ENCODE measurements around the gene ATP8A2. TPM values are rescaled to one million over a fixed set of nuclear protein-coding genes. Genes with fewer than 3 reads are reported as not detected.

Gene ATP8A2
- total and polyA plus RNA-seq, 12 donors = under 0.01 to 0.18 (median 0.10) TPM; not detected in 3

- Histone ChIP-seq H3K9me3 (no peaks in the 10 kb centered on the region), H3K4me1 (peaks cover 0 to 47% (median 23%) of the 10 kb centered on the region in 9 donors), H3K27me3 (peaks cover 0 to 45% (median 14%) of the 10 kb centered on the region in 7 donors), H3K4me3 (no peak overlapping the region), H3K36me3 (no peaks in the 10 kb centered on the region), H3K27ac (peak overlapping the region in 6 of 10 donors; percentile 1 to 46 (median 20))
- intact Hi-C loops (cut with DNase I) = no loop called here
- 41 to 51% methylated on average over 13 of the region's 13 CpGs for WGBS, 2 donors
- TF ChIP-seq CTCF (IDR thresholded peaks at IDR 0.05) = no peak
- DNase-seq = peak; percentile 77 to 81
- peak; percentile 66 to 97 (median 93) for ATAC-seq
These were observed 650.9 kb downstream of the ATP8A2 start for GRCh38 chr13:26022538-26023292.

- Histone ChIP-seq H3K4me3 (no peak overlapping the region), H3K9me3 (no peaks in the 10 kb centered on the region), H3K27me3 (peaks cover 0 to 34% (median 8%) of the 10 kb centered on the region in 7 donors), H3K4me1 (peaks cover 0 to 41% (median 20%) of the 10 kb centered on the region in 9 donors), H3K36me3 (no peaks in the 10 kb centered on the region), H3K27ac (peak overlapping the region in 1 of 10 donors; percentile 9)
- 36 to 51% methylated on average over 9 of the region's 9 CpGs for WGBS, 2 donors
- DNase-seq = no peak
- TF ChIP-seq CTCF (IDR thresholded peaks at IDR 0.05) = no peak
- ATAC-seq = no peak
- intact Hi-C loops (cut with DNase I) = no loop called here
These were observed 652.8 kb downstream of the ATP8A2 start for GRCh38 chr13:26024558-26024957.

- Histone ChIP-seq H3K27ac (no peak overlapping the region), H3K4me1 (peaks cover 0 to 41% (median 20%) of the 10 kb centered on the region in 9 donors), H3K4me3 (no peak overlapping the region), H3K27me3 (peaks cover 0 to 29% (median 8%) of the 10 kb centered on the region in 7 donors), H3K36me3 (no peaks in the 10 kb centered on the region), H3K9me3 (no peaks in the 10 kb centered on the region)
- DNase-seq = no peak
- ATAC-seq = no peak
- intact Hi-C loops (cut with DNase I) = no loop called here
- no peak for TF ChIP-seq CTCF (IDR thresholded peaks at IDR 0.05)
- 72 to 83% methylated on average over 12 of the region's 12 CpGs for WGBS, 2 donors
These were observed 653.4 kb downstream of the ATP8A2 start for GRCh38 chr13:26025196-26025595.

- Histone ChIP-seq H3K9me3 (peaks cover 0 to 4% (median 0%) of the 10 kb centered on the region in 11 donors), H3K4me1 (peaks cover 0 to 41% (median 20%) of the 10 kb centered on the region in 9 donors), H3K27ac (no peak overlapping the region), H3K4me3 (no peak overlapping the region), H3K27me3 (peaks cover 0 to 23% (median 4%) of the 10 kb centered on the region in 7 donors), H3K36me3 (no peaks in the 10 kb centered on the region)
- ATAC-seq (no peak), DNase-seq (no peak)
- 85 to 92% methylated on average over 4 of the region's 4 CpGs for WGBS, 2 donors
- intact Hi-C loops (cut with DNase I) = no loop called here
- TF ChIP-seq CTCF (IDR thresholded peaks at IDR 0.05) = no peak
These were observed 654.0 kb downstream of the ATP8A2 start for GRCh38 chr13:26025771-26026170.
